CD4-positive, alpha-beta memory T cell (primary cell): ENCODE results near the gene ZNF595. TPM values are rescaled to one million over a fixed set of nuclear protein-coding genes. Genes with fewer than 3 reads are reported as not detected.
"Not testable (repeated sequence)": the region's sequence is repeated elsewhere in the genome, so short reads cannot be mapped to it uniquely, and the experiment has no call there.

ENCODE experiments used
- CTCF ChIA-PET: fragments of 350-600 bp; sonication (Branson Sonifier 250); formaldehyde crosslinking; loops from one replicate; lab custom pipeline; 2021; ENCODE audit warnings: inconsistent platforms; ENCODE audit not compliant: partially characterized antibody; lab: Charles Lee
- POLR2A ChIA-PET: fragments of 350-600 bp; sonication (Branson Sonifier 250); formaldehyde crosslinking; loops from one replicate; lab custom pipeline; 2021; ENCODE audit not compliant: partially characterized antibody; lab: Charles Lee
- DNase-seq, 5 donors: peaks; one replicate each; pipeline versions ENCODE4 v3.0.0 to v3.0.0-alpha.2; 2020 to 2022; ENCODE audit warnings: mixed read lengths in 1 of 5
- H3K27ac ChIP-seq: one replicate; pipeline ENCODE4 v1.7.0; 2013; ENCODE audit warnings: low read depth, low read length
- H3K27me3 ChIP-seq: 2 replicates; pipeline ENCODE4 v1.7.0; 2013; ENCODE audit warnings: mild to moderate bottlenecking, low read length, moderate library complexity; ENCODE audit not compliant: insufficient read depth
- H3K36me3 ChIP-seq: 2 replicates; pipeline ENCODE4 v1.7.0; 2013; ENCODE audit warnings: mild to moderate bottlenecking, low read length, moderate library complexity; ENCODE audit not compliant: insufficient read depth
- H3K4me1 ChIP-seq: 2 replicates; pipeline ENCODE4 v1.7.0; 2013; ENCODE audit warnings: mild to moderate bottlenecking, low read length, moderate library complexity; ENCODE audit not compliant: insufficient read depth
- H3K4me3 ChIP-seq, 2 donors: one replicate each; pipeline ENCODE4 v1.7.0; 2013; ENCODE audit warnings: low read length in 2 of 2, mild to moderate bottlenecking in 1 of 2
- H3K9me3 ChIP-seq, 2 donors: one replicate each; pipeline ENCODE4 v1.7.0; 2013; ENCODE audit warnings: low read length in 2 of 2, control low read depth in 1 of 2; ENCODE audit not compliant: control insufficient read depth in 1 of 2
- H3K27ac Mint-ChIP-seq, 7 donors: one replicate each; pipeline ENCODE4 v1.8.0; 2020 to 2021; ENCODE audit warnings: mixed read lengths in 7 of 7, mild to moderate bottlenecking in 6 of 7, inconsistent platforms in 3 of 7, moderate library complexity in 3 of 7
- H3K27me3 Mint-ChIP-seq, 2 donors: one replicate each; pipeline ENCODE4 v1.8.0; 2020 to 2021; ENCODE audit warnings: mixed read lengths in 2 of 2
- H3K36me3 Mint-ChIP-seq, 2 donors: one replicate each; pipeline ENCODE4 v1.8.0; 2020 to 2021; ENCODE audit warnings: mixed read lengths in 2 of 2, inconsistent platforms in 1 of 2, mild to moderate bottlenecking in 1 of 2
- H3K4me1 Mint-ChIP-seq, 4 donors: one replicate each; pipeline ENCODE4 v1.8.0; 2020 to 2021; ENCODE audit warnings: mixed read lengths in 4 of 4, mild to moderate bottlenecking in 1 of 4
- H3K4me3 Mint-ChIP-seq, 8 donors: one replicate each; pipeline ENCODE4 v1.8.0; 2020 to 2021; ENCODE audit warnings: mixed read lengths in 8 of 8, mild to moderate bottlenecking in 7 of 8, moderate library complexity in 6 of 8, inconsistent platforms in 3 of 8
- H3K9me3 Mint-ChIP-seq, 8 donors: one replicate each; pipeline ENCODE4 v1.8.0; 2020 to 2021; ENCODE audit warnings: mixed read lengths in 8 of 8, mild to moderate bottlenecking in 5 of 8, inconsistent platforms in 3 of 8, moderate library complexity in 1 of 8
- intact Hi-C: fragments of 100-400 bp; cut with micrococcal nuclease; formaldehyde crosslinking; loops from one replicate; pipeline ENCODE4 v1.15.1; 2023
- polyA plus RNA-seq, 2 donors: library from polyadenylated mRNA; unstranded; fragments of 300-500 nt; fragmentation: Illumina TruSeq; gene quantifications; one replicate each; pipeline ENCODE4 v1.2.3, GENCODE V29; 2021
- total RNA-seq, 2 experiments: library from RNA; stranded (reverse); gene quantifications; one replicate each; pipeline ENCODE4 v1.2.3, GENCODE V29; 2021

Gene ZNF595
- 10 to 100 TPM; 11.3 to 11.4 TPM for total RNA-seq
- 1 to 10 TPM; 3.0 to 7.7 TPM for polyA plus RNA-seq

- H3K36me3 Mint-ChIP-seq, H3K9me3 ChIP-seq, H3K9me3 Mint-ChIP-seq, H3K27me3 Mint-ChIP-seq, H3K4me1 ChIP-seq, H3K27ac Mint-ChIP-seq, intact Hi-C loops, H3K27me3 ChIP-seq, H3K4me1 Mint-ChIP-seq, H3K36me3 ChIP-seq, H3K4me3 ChIP-seq, H3K4me3 Mint-ChIP-seq, H3K27ac ChIP-seq: not testable (repeated sequence)
- ChIA-PET POLR2A (interaction anchor here (1.0 to 2.5 kb wide), 2 partner anchors 72 to 331 kb away, joined by 3 to 17 read pairs; partner anchors contain the start of gene ZNF718), CTCF (interaction anchor here (1.0 to 1.5 kb wide), 2 partner anchors 8 to 72 kb away, joined by 3 to 5 read pairs; partner anchors contain the start of gene ZNF718)
- peak in 4 of 5 donors; percentile 20 to 60 (median 34) for DNase-seq
Observed at GRCh38 chr4:52804-53479, at the start of gene ZNF595. Gene ZNF595, plus strand, starts transcription at chr4:53321. Its CDS starts 168 bp downstream, at chr4:53489.

- H3K9me3 ChIP-seq, H3K27ac Mint-ChIP-seq, H3K36me3 Mint-ChIP-seq, H3K4me1 Mint-ChIP-seq, H3K4me1 ChIP-seq, H3K36me3 ChIP-seq, H3K27ac ChIP-seq, POLR2A ChIA-PET, H3K4me3 Mint-ChIP-seq, intact Hi-C loops, H3K4me3 ChIP-seq, H3K27me3 Mint-ChIP-seq, H3K9me3 Mint-ChIP-seq, CTCF ChIA-PET, H3K27me3 ChIP-seq: not testable (repeated sequence)
- peak in 1 of 5 donors; percentile 22 for DNase-seq
Observed at GRCh38 chr4:9937-10870, 42.9 kb upstream of the ZNF595 start.

GRCh38 chr4:11095-11815 is 41.9 kb upstream of the ZNF595 start:
- H3K4me3 ChIP-seq, CTCF ChIA-PET, H3K36me3 Mint-ChIP-seq, H3K27me3 Mint-ChIP-seq, H3K4me3 Mint-ChIP-seq, DNase-seq, H3K36me3 ChIP-seq, intact Hi-C loops, H3K4me1 ChIP-seq, H3K9me3 Mint-ChIP-seq, H3K9me3 ChIP-seq, H3K27ac ChIP-seq, POLR2A ChIA-PET, H3K4me1 Mint-ChIP-seq, H3K27me3 ChIP-seq, H3K27ac Mint-ChIP-seq: not testable (repeated sequence)

DNA sequence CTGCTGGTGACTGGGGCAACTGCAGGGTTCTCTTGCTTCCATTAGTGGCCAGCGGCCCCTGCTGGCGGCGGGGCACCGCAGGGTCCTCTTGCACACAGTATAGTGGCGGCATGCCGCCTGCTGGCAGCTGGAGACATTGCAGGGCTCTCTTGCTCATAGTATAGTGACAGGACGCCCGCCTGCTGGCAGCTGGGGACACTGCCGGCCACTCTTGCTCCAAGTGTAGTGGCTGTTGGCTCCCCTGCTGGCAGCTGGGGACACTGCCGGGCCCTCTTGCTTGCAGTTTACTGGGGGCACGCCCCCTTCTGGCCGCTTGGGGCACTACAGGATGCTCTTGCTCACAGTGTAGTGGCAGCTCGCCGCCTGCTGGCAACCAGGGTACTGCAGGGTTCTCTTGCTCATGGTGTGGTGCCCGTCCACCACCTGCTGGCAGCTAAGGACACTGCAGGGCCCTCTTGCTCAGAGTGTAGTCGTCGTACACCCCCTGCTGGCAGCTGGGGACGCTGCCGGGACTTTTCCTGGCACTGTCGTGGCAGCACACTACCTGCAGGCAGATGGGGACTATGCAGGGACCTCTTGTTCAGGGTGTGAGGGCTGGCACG is 41.2 kb upstream of the ZNF595 start:
- H3K4me3 ChIP-seq, H3K36me3 Mint-ChIP-seq, H3K4me1 Mint-ChIP-seq, CTCF ChIA-PET, H3K27me3 ChIP-seq, H3K4me3 Mint-ChIP-seq, POLR2A ChIA-PET, H3K9me3 ChIP-seq, H3K27me3 Mint-ChIP-seq, H3K27ac Mint-ChIP-seq, H3K36me3 ChIP-seq, H3K4me1 ChIP-seq, H3K9me3 Mint-ChIP-seq, H3K27ac ChIP-seq, intact Hi-C loops: not testable (repeated sequence)
- DNase-seq, result peak in 2 of 5 donors; percentile 15 to 57

DNA sequence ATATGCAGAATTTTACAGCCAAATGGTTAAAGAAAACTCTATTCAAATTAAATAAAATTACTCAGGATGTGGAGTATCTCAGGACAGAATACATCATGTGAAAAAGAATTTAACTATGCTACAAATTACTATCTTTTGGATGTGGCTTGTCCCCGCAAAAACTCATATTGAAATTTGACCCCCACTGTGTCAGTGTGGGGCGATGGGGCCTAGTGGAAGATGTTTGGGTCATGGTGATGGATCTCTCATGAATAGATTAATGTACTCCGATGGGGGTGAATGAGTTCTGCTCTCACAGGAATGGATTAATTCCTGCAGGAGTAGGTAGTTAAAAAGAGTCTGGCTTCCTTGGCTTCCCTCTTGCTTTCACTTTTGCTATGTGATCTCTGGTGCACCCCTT is 35.0 kb upstream of the ZNF595 start:
- CTCF ChIA-PET, POLR2A ChIA-PET, H3K27ac Mint-ChIP-seq, H3K4me3 Mint-ChIP-seq, H3K4me1 Mint-ChIP-seq, H3K4me1 ChIP-seq, H3K27me3 Mint-ChIP-seq, H3K36me3 Mint-ChIP-seq, H3K4me3 ChIP-seq, H3K9me3 ChIP-seq, H3K27me3 ChIP-seq, H3K27ac ChIP-seq, H3K36me3 ChIP-seq, H3K9me3 Mint-ChIP-seq, intact Hi-C loops: not testable (repeated sequence)
- DNase-seq, result peak in 1 of 5 donors; percentile 16

GRCh38 chr4:18589-18988 is 34.5 kb upstream of the ZNF595 start:
- H3K27me3 ChIP-seq, H3K27ac ChIP-seq, H3K4me3 ChIP-seq, H3K4me1 Mint-ChIP-seq, POLR2A ChIA-PET, CTCF ChIA-PET, H3K36me3 Mint-ChIP-seq, intact Hi-C loops, H3K4me3 Mint-ChIP-seq, H3K36me3 ChIP-seq, DNase-seq, H3K27me3 Mint-ChIP-seq, H3K27ac Mint-ChIP-seq, H3K9me3 Mint-ChIP-seq, H3K9me3 ChIP-seq, H3K4me1 ChIP-seq: not testable (repeated sequence)

DNA sequence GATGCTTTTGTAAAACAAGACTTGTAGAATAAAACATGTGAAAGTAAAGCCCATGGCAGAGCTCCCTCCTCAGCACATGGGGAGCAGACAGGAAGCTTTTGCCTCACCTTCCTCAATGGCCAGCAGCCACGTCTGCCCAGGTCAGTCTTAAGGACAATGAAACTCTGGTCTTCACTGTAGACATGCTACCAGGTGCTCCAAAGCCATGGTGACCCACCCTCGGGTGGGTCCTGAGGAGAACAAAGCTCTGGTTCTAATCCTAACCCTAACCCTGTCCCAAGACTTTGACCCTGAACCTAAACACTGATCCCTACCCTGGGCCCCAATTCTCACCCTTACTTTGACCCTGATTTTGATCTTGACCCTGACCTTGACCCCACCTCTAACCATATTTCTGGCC is 30.2 kb upstream of the ZNF595 start:
- H3K27ac ChIP-seq, H3K4me1 ChIP-seq, CTCF ChIA-PET, H3K27ac Mint-ChIP-seq, H3K4me3 ChIP-seq, H3K4me3 Mint-ChIP-seq, H3K27me3 Mint-ChIP-seq, DNase-seq, POLR2A ChIA-PET, H3K36me3 ChIP-seq, H3K27me3 ChIP-seq, H3K4me1 Mint-ChIP-seq, H3K9me3 ChIP-seq, H3K9me3 Mint-ChIP-seq, H3K36me3 Mint-ChIP-seq, intact Hi-C loops: not testable (repeated sequence)
